ENCODE measurements around the gene TTYH1. TPM values are rescaled to one million over a fixed set of nuclear protein-coding genes. Genes with fewer than 3 reads are reported as not detected.

The TTYH1 gene
- total RNA-seq, 3 donors from 2014 or later: 0.48 to 4.6 (median 4.0) TPM

DNA sequence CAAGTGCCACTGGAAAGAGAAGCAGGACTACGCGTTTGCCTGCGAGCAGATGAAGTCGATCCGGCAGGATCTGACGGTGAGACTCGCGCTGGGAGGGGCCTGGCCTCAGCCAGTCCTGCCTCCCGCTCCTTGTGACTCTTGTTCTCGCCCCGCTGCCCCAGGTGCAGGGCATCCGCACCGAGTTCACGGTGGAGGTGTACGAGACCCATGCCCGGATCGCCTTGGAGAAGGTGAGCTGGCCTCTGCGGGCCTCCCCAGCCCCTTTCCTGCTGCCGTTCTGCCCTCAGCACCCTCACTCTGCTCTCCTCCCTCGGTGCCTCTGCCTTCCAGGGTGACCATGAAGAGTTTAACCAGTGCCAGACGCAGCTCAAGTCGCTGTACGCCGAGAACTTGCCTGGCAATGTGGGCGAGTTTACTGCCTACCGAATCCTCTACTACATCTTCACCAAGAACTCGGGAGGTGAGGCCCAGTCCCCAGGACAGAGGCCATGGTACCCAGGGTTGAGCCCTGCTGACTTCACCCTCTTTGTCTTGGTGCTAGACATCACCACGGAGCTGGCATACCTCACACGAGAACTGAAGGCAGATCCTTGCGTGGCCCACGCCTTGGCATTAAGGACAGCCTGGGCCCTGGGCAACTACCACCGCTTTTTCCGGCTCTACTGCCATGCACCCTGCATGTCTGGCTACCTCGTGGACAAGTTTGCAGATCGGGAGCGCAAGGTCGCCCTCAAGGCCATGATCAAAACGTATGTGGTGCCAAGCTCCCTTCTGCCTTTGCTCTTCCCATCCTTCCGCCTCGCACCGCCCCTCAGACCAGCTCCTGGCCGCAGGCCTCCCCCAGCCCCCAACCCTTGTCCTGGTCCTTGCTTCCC lies 42.7 kb downstream of the TTYH1 start:
- H3K4me3 ChIP-seq: no peak overlapping the region
- H3K36me3 ChIP-seq: peaks cover 52% of the 10 kb centered on the region
- intact Hi-C loops (cut with DNase I; ENCODE audit: low total_unique reads): no loop called here
- H3K9me3 ChIP-seq: no peaks in the 10 kb centered on the region
- H3K27ac ChIP-seq: no peak overlapping the region
- H3K4me1 ChIP-seq: peaks cover 0 to 7% of the 10 kb centered on the region in 2 donors
- H3K27me3 ChIP-seq: no peaks in the 10 kb centered on the region
- DNase-seq (ENCODE audit: low spot score in 2 of 2): no peak
- TF ChIP-seq POLR2A (IDR thresholded peaks at IDR 0.05): no peak
- TF ChIP-seq, protein P1, sequence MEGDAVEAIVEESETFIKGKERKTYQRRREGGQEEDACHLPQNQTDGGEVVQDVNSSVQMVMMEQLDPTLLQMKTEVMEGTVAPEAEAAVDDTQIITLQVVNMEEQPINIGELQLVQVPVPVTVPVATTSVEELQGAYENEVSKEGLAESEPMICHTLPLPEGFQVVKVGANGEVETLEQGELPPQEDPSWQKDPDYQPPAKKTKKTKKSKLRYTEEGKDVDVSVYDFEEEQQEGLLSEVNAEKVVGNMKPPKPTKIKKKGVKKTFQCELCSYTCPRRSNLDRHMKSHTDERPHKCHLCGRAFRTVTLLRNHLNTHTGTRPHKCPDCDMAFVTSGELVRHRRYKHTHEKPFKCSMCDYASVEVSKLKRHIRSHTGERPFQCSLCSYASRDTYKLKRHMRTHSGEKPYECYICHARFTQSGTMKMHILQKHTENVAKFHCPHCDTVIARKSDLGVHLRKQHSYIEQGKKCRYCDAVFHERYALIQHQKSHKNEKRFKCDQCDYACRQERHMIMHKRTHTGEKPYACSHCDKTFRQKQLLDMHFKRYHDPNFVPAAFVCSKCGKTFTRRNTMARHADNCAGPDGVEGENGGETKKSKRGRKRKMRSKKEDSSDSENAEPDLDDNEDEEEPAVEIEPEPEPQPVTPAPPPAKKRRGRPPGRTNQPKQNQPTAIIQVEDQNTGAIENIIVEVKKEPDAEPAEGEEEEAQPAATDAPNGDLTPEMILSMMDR (IDR thresholded peaks at IDR 0.05): no peak

- Histone ChIP-seq H3K36me3 (peaks cover 52% of the 10 kb centered on the region), H3K9me3 (no peaks in the 10 kb centered on the region), H3K4me1 (peaks cover 0 to 7% of the 10 kb centered on the region in 2 donors), H3K27ac (no peak overlapping the region), H3K4me3 (no peak overlapping the region), H3K27me3 (no peaks in the 10 kb centered on the region)
- TF ChIP-seq, protein P1 (IDR thresholded peaks at IDR 0.05): no peak
- no peak for TF ChIP-seq POLR2A (IDR thresholded peaks at IDR 0.05)
- TF ChIP-seq POLR2AphosphoS5 (IDR thresholded peaks at IDR 0.05): no peak
- intact Hi-C loops (cut with DNase I; ENCODE audit: low total_unique reads): no loop called here
- no peak for DNase-seq (ENCODE audit: low spot score in 2 of 2)
These were observed 43.5 kb downstream of the TTYH1 start for GRCh38 chr19:54458648-54459281.

- DNase-seq (ENCODE audit: low spot score in 2 of 2): no peak
- H3K4me1 ChIP-seq: peaks cover 0 to 7% of the 10 kb centered on the region in 2 donors
- no peak overlapping the region for H3K4me3 ChIP-seq
- intact Hi-C loops (cut with DNase I; ENCODE audit: low total_unique reads): no loop called here
- peak overlapping the region in 1 of 2 donors; percentile 57 for H3K27ac ChIP-seq
- H3K36me3 ChIP-seq: peaks cover 52% of the 10 kb centered on the region
- TF ChIP-seq, protein P1 (IDR thresholded peaks at IDR 0.05): no peak
- TF ChIP-seq POLR2AphosphoS5 (IDR thresholded peaks at IDR 0.05): no peak
- no peak for TF ChIP-seq POLR2A (IDR thresholded peaks at IDR 0.05)
- no peaks in the 10 kb centered on the region for H3K9me3 ChIP-seq
- H3K27me3 ChIP-seq: no peaks in the 10 kb centered on the region
These were observed 44.3 kb downstream of the TTYH1 start for GRCh38 chr19:54459282-54460229.

DNA sequence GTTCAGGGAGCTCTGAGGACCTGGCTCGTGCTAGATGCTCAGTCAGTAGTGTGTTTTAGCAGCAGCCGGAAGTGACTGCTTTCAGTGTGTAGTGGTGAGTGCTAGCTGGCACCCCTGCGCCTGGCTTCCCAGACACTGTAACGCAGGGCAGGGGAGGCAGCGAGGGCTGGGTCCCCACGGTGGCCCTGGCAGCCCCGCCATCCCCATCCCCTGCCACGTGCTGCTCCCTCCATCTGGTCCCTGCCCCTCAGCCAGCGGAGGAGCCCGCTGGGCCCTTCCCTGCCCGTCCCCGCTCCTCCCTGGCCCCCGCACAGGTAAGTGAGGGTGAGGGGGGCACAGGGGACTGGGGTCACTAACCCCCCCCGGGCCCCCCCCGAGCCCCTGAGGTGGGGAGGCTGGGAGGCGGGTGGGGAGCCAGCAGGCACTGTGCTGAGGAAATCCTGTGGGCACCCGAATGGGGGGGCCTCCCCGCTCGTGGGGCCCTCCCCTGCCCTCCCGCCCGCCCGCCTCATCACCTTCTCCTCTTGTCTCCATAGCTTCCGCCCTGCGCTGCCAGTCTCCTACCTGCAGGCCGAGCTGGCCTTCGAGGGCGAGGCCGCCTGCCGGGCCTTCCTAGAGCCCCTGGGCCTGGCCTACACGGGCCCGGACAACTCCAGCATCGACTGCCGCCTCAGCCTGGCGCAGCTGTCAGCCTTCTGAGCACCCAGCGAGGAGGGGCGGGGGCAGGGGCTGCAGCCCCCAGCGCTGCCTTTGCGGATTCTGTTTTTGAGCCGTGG lies 45.2 kb downstream of the TTYH1 start:
- no peaks in the 10 kb centered on the region for H3K27me3 ChIP-seq
- TF ChIP-seq POLR2AphosphoS5 (IDR thresholded peaks at IDR 0.05): no peak
- TF ChIP-seq POLR2A (IDR thresholded peaks at IDR 0.05): no peak
- TF ChIP-seq, protein P1 (IDR thresholded peaks at IDR 0.05): no peak
- intact Hi-C loops (cut with DNase I; ENCODE audit: low total_unique reads): no loop called here
- peak overlapping the region in 1 of 2 donors; percentile 57 for H3K27ac ChIP-seq
- H3K36me3 ChIP-seq: peaks cover 44% of the 10 kb centered on the region
- H3K4me1 ChIP-seq: peaks cover 0 to 7% of the 10 kb centered on the region in 2 donors
- no peak overlapping the region for H3K4me3 ChIP-seq
- H3K9me3 ChIP-seq: no peaks in the 10 kb centered on the region
- DNase-seq (ENCODE audit: low spot score in 2 of 2): no peak

Measured in breast epithelium (tissue), 4 donors.